ENCODE measurements around the gene ALCAM.

GRCh38 chr3:105355408-105356061 lies 11.2 kb upstream of the ALCAM start:
- TF ChIP-seq EP300 (IDR thresholded peaks at IDR 0.05): no peak
- TF ChIP-seq, protein P1, sequence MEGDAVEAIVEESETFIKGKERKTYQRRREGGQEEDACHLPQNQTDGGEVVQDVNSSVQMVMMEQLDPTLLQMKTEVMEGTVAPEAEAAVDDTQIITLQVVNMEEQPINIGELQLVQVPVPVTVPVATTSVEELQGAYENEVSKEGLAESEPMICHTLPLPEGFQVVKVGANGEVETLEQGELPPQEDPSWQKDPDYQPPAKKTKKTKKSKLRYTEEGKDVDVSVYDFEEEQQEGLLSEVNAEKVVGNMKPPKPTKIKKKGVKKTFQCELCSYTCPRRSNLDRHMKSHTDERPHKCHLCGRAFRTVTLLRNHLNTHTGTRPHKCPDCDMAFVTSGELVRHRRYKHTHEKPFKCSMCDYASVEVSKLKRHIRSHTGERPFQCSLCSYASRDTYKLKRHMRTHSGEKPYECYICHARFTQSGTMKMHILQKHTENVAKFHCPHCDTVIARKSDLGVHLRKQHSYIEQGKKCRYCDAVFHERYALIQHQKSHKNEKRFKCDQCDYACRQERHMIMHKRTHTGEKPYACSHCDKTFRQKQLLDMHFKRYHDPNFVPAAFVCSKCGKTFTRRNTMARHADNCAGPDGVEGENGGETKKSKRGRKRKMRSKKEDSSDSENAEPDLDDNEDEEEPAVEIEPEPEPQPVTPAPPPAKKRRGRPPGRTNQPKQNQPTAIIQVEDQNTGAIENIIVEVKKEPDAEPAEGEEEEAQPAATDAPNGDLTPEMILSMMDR (IDR thresholded peaks at IDR 0.05): no peak
- TF ChIP-seq POLR2A (IDR thresholded peaks at IDR 0.05): no peak
